ENCODE data around the gene NAA40.

Gene NAA40

GRCh38 chr11:63907063-63907462, 31.7 kb upstream of the NAA40 start:
- no peak overlapping the region for H3K4me3 ChIP-seq (ENCODE audit: low read depth, low read length)
- TF ChIP-seq CTCF (IDR thresholded peaks at IDR 0.05; ENCODE audit: insufficient read depth, low read depth, low read length, missing control alignments), result no peak
- no peak for DNase-seq (ENCODE audit: low read depth)

- H3K4me3 ChIP-seq (ENCODE audit: low read depth, low read length), result no peak overlapping the region
- TF ChIP-seq CTCF (IDR thresholded peaks at IDR 0.05; ENCODE audit: insufficient read depth, low read depth, low read length, missing control alignments), result no peak
- no peak for DNase-seq (ENCODE audit: low read depth)
Measured at GRCh38 chr11:63907808-63908530, 30.8 kb upstream of the NAA40 start.

- no peak overlapping the region for H3K4me3 ChIP-seq (ENCODE audit: low read depth, low read length)
- no peak for TF ChIP-seq CTCF (IDR thresholded peaks at IDR 0.05; ENCODE audit: insufficient read depth, low read depth, low read length, missing control alignments)
- DNase-seq (ENCODE audit: low read depth), result no peak
Measured at GRCh38 chr11:63908631-63909401, 30.0 kb upstream of the NAA40 start.

GRCh38 chr11:63909591-63910506, 29.0 kb upstream of the NAA40 start:
- no peak for TF ChIP-seq CTCF (IDR thresholded peaks at IDR 0.05; ENCODE audit: insufficient read depth, low read depth, low read length, missing control alignments)
- no peak for DNase-seq (ENCODE audit: low read depth)
- no peak overlapping the region for H3K4me3 ChIP-seq (ENCODE audit: low read depth, low read length)

GRCh38 chr11:63910675-63911074, 28.1 kb upstream of the NAA40 start:
- TF ChIP-seq CTCF (IDR thresholded peaks at IDR 0.05; ENCODE audit: insufficient read depth, low read depth, low read length, missing control alignments), result no peak
- H3K4me3 ChIP-seq (ENCODE audit: low read depth, low read length), result no peak overlapping the region
- DNase-seq (ENCODE audit: low read depth), result no peak

GRCh38 chr11:63911440-63911839, 27.4 kb upstream of the NAA40 start:
- H3K4me3 ChIP-seq (ENCODE audit: low read depth, low read length), result no peak overlapping the region

More at GRCh38 chr11:63911440-63911839, 27.4 kb upstream of the NAA40 start:
- DNase-seq (ENCODE audit: low read depth), result no peak
- TF ChIP-seq CTCF (IDR thresholded peaks at IDR 0.05; ENCODE audit: insufficient read depth, low read depth, low read length, missing control alignments), result no peak
